Fibroblast of upper back skin (primary cell): Measurements from ENCODE around the gene CCNE1.

ENCODE experiments used
- DNase-seq: peaks from one replicate; pipeline ENCODE4 v3.0.0-alpha.2; 2013

CCNE1 gene

GRCh38 chr19:29811125-29812079 lies at the start of gene CCNE1:
TSS of gene CCNE1 (plus strand) at chr19:29811991. CDS start at chr19:29812556, 565 bp downstream.
- DNase-seq, result peak; percentile 87

GRCh38 chr19:29763196-29763595 lies 48.6 kb upstream of the CCNE1 start:
- no peak for DNase-seq

- DNase-seq, result no peak
Measured at GRCh38 chr19:29764361-29764760, 47.4 kb upstream of the CCNE1 start.

GRCh38 chr19:29766100-29766499 lies 45.7 kb upstream of the CCNE1 start:
- no peak for DNase-seq

- no peak for DNase-seq
Measured at GRCh38 chr19:29767039-29767735, 44.6 kb upstream of the CCNE1 start.

- no peak for DNase-seq
Measured at GRCh38 chr19:29768166-29768565, 43.6 kb upstream of the CCNE1 start.

GRCh38 chr19:29769997-29770396 lies 41.8 kb upstream of the CCNE1 start:
- no peak for DNase-seq

- DNase-seq, result no peak
Measured at GRCh38 chr19:29770648-29771047, 41.1 kb upstream of the CCNE1 start.

- DNase-seq, result peak; percentile 40
Measured at GRCh38 chr19:29771708-29772414, 39.9 kb upstream of the CCNE1 start.

GRCh38 chr19:29772696-29773095 lies 39.1 kb upstream of the CCNE1 start:
- no peak for DNase-seq

- DNase-seq, result no peak
Measured at GRCh38 chr19:29773141-29773540, 38.6 kb upstream of the CCNE1 start.

GRCh38 chr19:29774126-29774525 lies 37.7 kb upstream of the CCNE1 start:
- no peak for DNase-seq

GRCh38 chr19:29777781-29778309 lies 33.9 kb upstream of the CCNE1 start:
- DNase-seq, result peak; percentile 5

GRCh38 chr19:29779921-29780320 lies 31.9 kb upstream of the CCNE1 start:
- DNase-seq, result no peak

- DNase-seq, result no peak
Measured at GRCh38 chr19:29781386-29782259, 30.2 kb upstream of the CCNE1 start.

GRCh38 chr19:29782260-29782580 lies 29.6 kb upstream of the CCNE1 start:
- DNase-seq, result no peak

GRCh38 chr19:29783627-29784190 lies 28.1 kb upstream of the CCNE1 start:
- DNase-seq, result no peak

- DNase-seq, result no peak
Measured at GRCh38 chr19:29784598-29785223, 27.1 kb upstream of the CCNE1 start.

- no peak for DNase-seq
Measured at GRCh38 chr19:29785360-29785759, 26.4 kb upstream of the CCNE1 start.

- no peak for DNase-seq
Measured at GRCh38 chr19:29785955-29786589, 25.7 kb upstream of the CCNE1 start.

GRCh38 chr19:29787281-29787680 lies 24.5 kb upstream of the CCNE1 start:
- DNase-seq, result no peak
